Muscle of leg (tissue), 11 donors: Measurements from ENCODE around the gene ANTKMT. TPM values are rescaled to one million over a fixed set of nuclear protein-coding genes. Genes with fewer than 3 reads are reported as not detected.

Source experiments
- DNase-seq: peaks from one replicate; pipeline ENCODE4 v3.0.0; 2013
- H3K27ac ChIP-seq: one replicate; pipeline ENCODE4 v1.5.1; 2013; ENCODE audit warnings: mild to moderate bottlenecking, low read length, control low read depth
- H3K27me3 ChIP-seq: one replicate; pipeline ENCODE4 v1.6.1; 2013; ENCODE audit warnings: low read length; ENCODE audit not compliant: control insufficient read depth, insufficient read depth
- H3K36me3 ChIP-seq: one replicate; pipeline ENCODE4 v1.6.1; 2013; ENCODE audit warnings: low read length; ENCODE audit not compliant: control insufficient read depth, insufficient read depth
- H3K4me1 ChIP-seq: one replicate; pipeline ENCODE4 v1.6.1; 2013; ENCODE audit warnings: low read length; ENCODE audit not compliant: control insufficient read depth, insufficient read depth
- H3K4me3 ChIP-seq: one replicate; pipeline ENCODE4 v1.5.1; 2013; ENCODE audit warnings: low read length, control low read depth
- H3K9me3 ChIP-seq: replicated peaks from 2 replicates; pipeline ENCODE4 v1.6.1; 2013; ENCODE audit warnings: low read depth, low read length; ENCODE audit not compliant: control insufficient read depth
- WGBS: methylation state at CpG from one replicate; pipeline ENCODE4 v1.1.5; 2013; ENCODE audit warnings: missing lambda C conversion rate; ENCODE audit not compliant: insufficient coverage; 5-methylcytosine and 5-hydroxymethylcytosine counted together
- polyA plus RNA-seq, 8 donors: library from polyadenylated mRNA; unstranded; fragments of 120-200 nt; gene quantifications; one replicate each; pipeline versions ENCODE4 v1.2.1 to v1.2.3, GENCODE V29; 2013; ENCODE audit warnings: inconsistent platforms in 1 of 8, low replicate concordance in 1 of 8; ENCODE audit not compliant: insufficient read length in 8 of 8, insufficient read depth in 1 of 8
- total RNA-seq: library from RNA; stranded (reverse); fragments of 120-200 nt; gene quantifications from one replicate; pipeline ENCODE4 v1.2.4, GENCODE V29; 2013

Gene ANTKMT
- total and polyA plus RNA-seq, 9 donors: 14.1 to 29.8 (median 16.1) TPM

DNA sequence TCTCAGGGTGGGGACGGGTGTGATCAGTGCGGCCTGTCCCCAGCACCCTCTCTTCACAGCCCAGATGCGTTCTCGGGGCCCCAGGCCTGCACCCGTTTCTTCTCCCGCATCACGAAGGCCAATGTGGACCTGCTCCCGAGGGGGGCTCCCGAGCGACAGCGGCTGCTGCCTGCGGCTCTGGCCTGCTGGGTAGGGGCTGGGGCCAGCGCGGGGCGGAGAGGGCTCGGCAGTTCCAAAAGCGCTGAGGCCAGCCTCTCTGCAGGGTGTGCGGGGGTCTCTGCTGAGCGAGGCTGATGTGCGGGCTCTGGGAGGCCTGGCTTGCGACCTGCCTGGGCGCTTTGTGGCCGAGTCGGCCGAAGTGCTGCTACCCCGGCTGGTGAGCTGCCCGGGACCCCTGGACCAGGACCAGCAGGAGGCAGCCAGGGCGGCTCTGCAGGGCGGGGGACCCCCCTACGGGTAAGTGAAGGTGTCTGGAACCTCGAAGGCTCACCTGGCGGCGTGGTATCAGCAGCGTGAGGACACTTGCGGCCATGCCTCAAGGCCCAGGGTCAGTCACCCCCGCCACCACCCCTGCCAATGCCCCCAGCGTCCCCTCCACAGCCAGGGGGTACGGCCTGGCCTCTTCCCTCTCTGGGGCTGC, 44.0 kb downstream of the ANTKMT start:
- no peak overlapping the region for H3K27ac ChIP-seq
- WGBS: 63% methylated on average over 34 of the region's 38 CpGs
- peaks cover 9% of the 10 kb centered on the region for H3K27me3 ChIP-seq

DNA sequence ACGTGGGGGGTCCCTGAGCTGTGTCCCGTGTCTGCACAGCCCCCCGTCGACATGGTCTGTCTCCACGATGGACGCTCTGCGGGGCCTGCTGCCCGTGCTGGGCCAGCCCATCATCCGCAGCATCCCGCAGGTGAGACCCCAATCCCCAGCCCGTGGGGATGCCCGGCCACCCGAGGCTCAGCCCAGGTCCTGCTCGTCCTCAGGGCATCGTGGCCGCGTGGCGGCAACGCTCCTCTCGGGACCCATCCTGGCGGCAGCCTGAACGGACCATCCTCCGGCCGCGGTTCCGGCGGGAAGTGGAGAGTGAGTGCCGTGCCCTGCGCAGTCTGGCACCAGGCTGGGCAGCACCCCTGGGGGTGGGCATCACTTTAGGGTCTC, 44.5 kb downstream of the ANTKMT start:
- Histone ChIP-seq H3K36me3 (no peaks in the 10 kb centered on the region), H3K4me1 (peaks cover 5% of the 10 kb centered on the region), H3K27me3 (peaks cover 9% of the 10 kb centered on the region), H3K9me3 (no peaks in the 10 kb centered on the region), H3K27ac (no peak overlapping the region), H3K4me3 (no peak overlapping the region)
- DNase-seq: no peak
- 88% methylated on average over 27 of the region's 29 CpGs for WGBS

More for the DNA sequence above, 44.0 kb downstream of the ANTKMT start:
- Histone ChIP-seq H3K36me3 (no peaks in the 10 kb centered on the region), H3K4me3 (no peak overlapping the region), H3K4me1 (peaks cover 5% of the 10 kb centered on the region), H3K9me3 (no peaks in the 10 kb centered on the region)
- no peak for DNase-seq

GRCh38 chr16:766008-766819, 45.3 kb downstream of the ANTKMT start:
- Histone ChIP-seq H3K27ac (no peak overlapping the region), H3K36me3 (no peaks in the 10 kb centered on the region), H3K4me3 (no peak overlapping the region), H3K4me1 (peaks cover 5% of the 10 kb centered on the region), H3K27me3 (peaks cover 7% of the 10 kb centered on the region), H3K9me3 (no peaks in the 10 kb centered on the region)
- no peak for DNase-seq
- 80% methylated on average over 23 of the region's 29 CpGs for WGBS

- Histone ChIP-seq H3K4me3 (no peak overlapping the region), H3K27me3 (peaks cover 7% of the 10 kb centered on the region), H3K9me3 (no peaks in the 10 kb centered on the region), H3K4me1 (peaks cover 5% of the 10 kb centered on the region), H3K36me3 (no peaks in the 10 kb centered on the region), H3K27ac (no peak overlapping the region)
- WGBS: 47% methylated on average over 28 of the region's 48 CpGs
- DNase-seq: no peak
These were observed 46.1 kb downstream of the ANTKMT start for GRCh38 chr16:766820-767640.

GRCh38 chr16:767743-768235, 46.8 kb downstream of the ANTKMT start:
- Histone ChIP-seq H3K27me3 (peaks cover 7% of the 10 kb centered on the region), H3K4me3 (no peak overlapping the region), H3K27ac (no peak overlapping the region), H3K4me1 (peaks cover 5% of the 10 kb centered on the region), H3K9me3 (no peaks in the 10 kb centered on the region), H3K36me3 (no peaks in the 10 kb centered on the region)
- 24% methylated on average over 5 of the region's 38 CpGs for WGBS
- DNase-seq: no peak

DNA sequence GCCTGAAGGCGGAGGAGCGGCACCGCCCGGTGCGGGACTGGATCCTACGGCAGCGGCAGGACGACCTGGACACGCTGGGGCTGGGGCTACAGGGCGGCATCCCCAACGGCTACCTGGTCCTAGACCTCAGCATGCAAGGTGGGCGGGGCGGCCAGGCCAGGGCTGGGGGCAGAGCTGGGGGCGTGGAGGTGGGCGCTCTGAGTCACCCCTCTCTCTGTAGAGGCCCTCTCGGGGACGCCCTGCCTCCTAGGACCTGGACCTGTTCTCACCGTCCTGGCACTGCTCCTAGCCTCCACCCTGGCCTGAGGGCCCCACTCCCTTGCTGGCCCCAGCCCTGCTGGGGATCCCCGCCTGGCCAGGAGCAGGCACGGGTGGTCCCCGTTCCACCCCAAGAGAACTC, 47.5 kb downstream of the ANTKMT start:
- no peaks in the 10 kb centered on the region for H3K9me3 ChIP-seq
- no peaks in the 10 kb centered on the region for H3K36me3 ChIP-seq
- peaks cover 5% of the 10 kb centered on the region for H3K4me1 ChIP-seq
- H3K27ac ChIP-seq: no peak overlapping the region
- 54% methylated on average over 21 of the region's 21 CpGs for WGBS
- no peak for DNase-seq
- peaks cover 5% of the 10 kb centered on the region for H3K27me3 ChIP-seq
- H3K4me3 ChIP-seq: no peak overlapping the region

DNA sequence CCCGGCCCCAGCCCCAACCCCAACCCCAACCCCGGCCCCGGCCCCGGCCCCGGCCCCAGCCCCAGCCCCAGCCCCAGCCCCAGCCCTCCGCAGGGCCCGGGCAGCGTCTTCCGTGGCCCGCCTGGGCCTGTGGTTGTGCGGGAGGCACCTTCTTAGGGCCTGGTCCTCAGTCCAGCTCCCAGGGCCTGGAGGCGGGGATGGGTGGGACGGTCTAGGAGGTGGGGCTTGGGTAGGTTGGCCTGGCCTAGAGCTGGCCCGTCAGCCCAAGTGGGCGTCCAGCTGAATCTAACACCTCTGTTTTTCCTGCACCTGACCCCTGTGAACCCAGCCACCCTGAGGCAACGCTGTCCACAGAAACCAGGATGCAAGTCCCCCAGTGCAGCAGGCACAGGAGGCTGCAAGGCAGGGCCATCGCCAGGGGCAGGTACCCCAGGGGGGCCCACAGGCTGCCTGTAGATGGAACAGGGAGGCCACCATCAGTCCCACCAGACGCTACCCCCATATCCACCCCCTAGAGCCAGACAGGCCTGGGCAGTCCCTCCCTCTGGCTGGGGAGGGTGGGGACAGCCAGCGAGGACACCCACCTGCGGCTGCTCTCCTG, 48.3 kb downstream of the ANTKMT start:
- WGBS: 26% methylated on average over 6 of the region's 20 CpGs
- Histone ChIP-seq H3K9me3 (no peaks in the 10 kb centered on the region), H3K36me3 (no peaks in the 10 kb centered on the region), H3K4me3 (no peak overlapping the region), H3K27ac (no peak overlapping the region), H3K4me1 (peaks cover 5% of the 10 kb centered on the region), H3K27me3 (peaks cover 5% of the 10 kb centered on the region)
- no peak for DNase-seq

DNA sequence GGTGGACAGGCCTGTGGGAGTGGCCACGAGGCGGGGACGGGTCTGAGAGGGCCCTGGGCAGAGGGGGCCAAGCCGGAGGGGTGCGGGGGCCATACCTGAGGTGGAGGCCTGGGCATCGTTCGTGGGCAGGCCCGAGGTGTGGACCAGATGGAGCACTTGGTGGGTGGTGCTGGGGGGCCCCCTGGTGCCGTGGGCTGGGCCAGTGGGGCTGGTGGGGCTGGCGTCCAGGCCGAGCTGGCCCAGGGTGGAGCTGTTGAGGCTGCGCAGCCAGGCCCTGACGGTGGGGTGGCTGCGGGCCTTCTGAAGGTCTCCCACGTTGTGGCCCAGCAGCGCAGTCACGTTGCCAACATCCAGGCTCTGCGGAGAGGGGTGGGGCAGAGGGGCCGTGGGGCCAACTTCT, 49.0 kb downstream of the ANTKMT start:
- H3K36me3 ChIP-seq: no peaks in the 10 kb centered on the region
- no peak overlapping the region for H3K4me3 ChIP-seq
- H3K9me3 ChIP-seq: no peaks in the 10 kb centered on the region
- 59% methylated on average over 17 of the region's 19 CpGs for whole genome bisulfite sequencing
- H3K4me1 ChIP-seq: peaks cover 5% of the 10 kb centered on the region
- H3K27me3 ChIP-seq: peaks cover 5% of the 10 kb centered on the region
- no peak overlapping the region for H3K27ac ChIP-seq
- no peak for DNase-seq

DNA sequence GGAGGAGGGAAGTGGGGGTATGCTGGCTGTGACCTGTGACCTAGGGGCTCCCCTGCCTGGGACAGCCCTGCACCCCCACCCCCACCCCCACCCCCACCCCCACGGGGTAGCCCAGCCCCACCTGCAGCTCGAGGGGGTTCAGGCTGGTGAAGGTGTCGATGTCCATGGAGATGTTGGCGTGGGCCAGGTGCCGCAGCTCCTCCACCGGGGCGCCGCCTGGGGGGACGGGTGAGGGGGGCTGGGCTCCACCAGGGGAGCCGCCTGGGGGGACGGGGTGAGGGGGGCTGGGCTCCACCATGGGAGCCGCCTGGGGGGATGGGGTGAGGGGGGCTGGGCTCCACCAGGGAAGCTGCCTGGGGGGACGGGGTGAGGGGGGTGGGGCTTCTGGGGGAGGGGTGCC, 49.5 kb downstream of the ANTKMT start:
- DNase-seq: no peak

More for the DNA sequence above, 49.5 kb downstream of the ANTKMT start:
- Histone ChIP-seq H3K4me3 (no peak overlapping the region), H3K36me3 (no peaks in the 10 kb centered on the region), H3K9me3 (no peaks in the 10 kb centered on the region), H3K4me1 (peaks cover 5% of the 10 kb centered on the region), H3K27me3 (peaks cover 5% of the 10 kb centered on the region), H3K27ac (no peak overlapping the region)
- WGBS: 40% methylated on average over 1 of the region's 13 CpGs
